GM12878 (cell line): ENCODE data around the gene TTC39C. TPM values are rescaled to one million over a fixed set of nuclear protein-coding genes. Genes with fewer than 3 reads are reported as not detected.

Experiments
- ATAC-seq: fragments of 200-7000 bp; cut with Tn5 transposase; 3 replicates; pipeline ENCODE4 v1.9.1; 2020; ENCODE audit warnings: mild to moderate bottlenecking, moderate library complexity
- BruUV-seq: library from RNA; stranded (reverse); fragments of 400-500 nt; replicated peaks from 2 replicates; lab custom pipeline; 2021; lab: Mats Ljungman, UMichigan
- CTCF ChIA-PET: fragments of 300-600 bp; sonication (Branson Sonifier 250); formaldehyde crosslinking; extraction: SDS; loops from one replicate; lab custom pipeline; 2021; ENCODE audit warnings: inconsistent platforms; lab: Yijun Ruan, JAX
- POLR2A ChIA-PET: fragments of 350-600 bp; formaldehyde crosslinking; extraction: SDS; loops from one replicate; lab custom pipeline; 2021; ENCODE audit warnings: inconsistent platforms; lab: Charles Lee
- RAD21 ChIA-PET: fragments of 300-600 bp; sonication (Branson Sonifier 250); formaldehyde crosslinking; loops from one replicate; lab custom pipeline; 2023; ENCODE audit warnings: antibody characterized with exemption; ENCODE audit not compliant: unreplicated experiment; lab: Charles Lee
- SMC1A ChIA-PET: fragments of 300-600 bp; sonication (Branson Sonifier 250); formaldehyde crosslinking; loops from one replicate; lab custom pipeline; 2023; ENCODE audit not compliant: unreplicated experiment, uncharacterized antibody; lab: Charles Lee
- DNase-seq: peaks from one replicate; pipeline ENCODE4 v3.0.0-alpha.2; 2011; ENCODE audit warnings: low read depth, low spot score
- FAIRE-seq: peaks from 3 replicates; lab custom pipeline; 2011; peaks lifted over from hg19 to GRCh38; lab: Jason Lieb, UNC
- H2AFZ ChIP-seq: 2 replicates; pipeline ENCODE4 v1.6.0; 2011; ENCODE audit warnings: low read depth, low read length, control low read depth; ENCODE audit not compliant: control insufficient read depth
- H3K27ac ChIP-seq: 2 replicates; pipeline ENCODE4 v1.5.1; 2011; ENCODE audit warnings: control low read depth; ENCODE audit not compliant: control insufficient read depth, insufficient read depth
- H3K27me3 ChIP-seq, 2 experiments: replicated peaks in 1 of 2; 2 replicates each; pipeline versions ENCODE4 v1.6.0 to v1.6.1; 2011; ENCODE audit warnings: low read length in 1 of 2; ENCODE audit not compliant: control insufficient read depth in 2 of 2, insufficient read depth in 2 of 2
- H3K36me3 ChIP-seq, 2 experiments: 2 replicates each; pipeline ENCODE4 v1.5.1; 2011; ENCODE audit warnings: low read length in 1 of 2; ENCODE audit not compliant: control insufficient read depth in 2 of 2, insufficient read depth in 2 of 2
- H3K4me1 ChIP-seq: 2 replicates; pipeline ENCODE4 v1.6.1; 2011; ENCODE audit warnings: mild to moderate bottlenecking, low read length, moderate library complexity, mixed read lengths; ENCODE audit not compliant: control insufficient read depth, insufficient read depth
- H3K4me2 ChIP-seq: 2 replicates; pipeline ENCODE4 v1.6.0; 2011; ENCODE audit warnings: control low read depth; ENCODE audit not compliant: control insufficient read depth, insufficient read depth
- H3K4me3 ChIP-seq: fragments of 200-600 bp; sonication (generic); 2 replicates; pipeline ENCODE4 v1.5.1; 2016
- H3K79me2 ChIP-seq: 2 replicates; pipeline ENCODE4 v1.6.0; 2011; ENCODE audit warnings: low read length; ENCODE audit not compliant: control insufficient read depth, insufficient read depth
- H3K9ac ChIP-seq: 2 replicates; pipeline ENCODE4 v1.8.0; 2011; ENCODE audit warnings: low read length, control low read depth, mixed read lengths; ENCODE audit not compliant: control insufficient read depth, insufficient read depth
- H3K9me3 ChIP-seq: replicated peaks from 3 replicates; pipeline ENCODE4 v1.5.1; 2011; ENCODE audit warnings: mild to moderate bottlenecking, low read length; ENCODE audit not compliant: control insufficient read depth, insufficient read depth
- H4K20me1 ChIP-seq: 2 replicates; pipeline ENCODE4 v1.6.0; 2011; ENCODE audit not compliant: control insufficient read depth, insufficient read depth
- CREM ChIP-seq: IDR thresholded peaks from 2 replicates; pipeline ENCODE4 v1.6.1; 2014; ENCODE audit warnings: antibody characterized with exemption, low read depth
- IKZF2 ChIP-seq, 2 experiments: fragments of 450-650 bp; IDR thresholded peaks; 2 replicates each; pipeline ENCODE4 v1.6.1; 2017; ENCODE audit warnings: mild to moderate bottlenecking in 2 of 2, moderate library complexity in 2 of 2
- JUNB ChIP-seq: IDR thresholded peaks from 2 replicates; pipeline ENCODE4 v1.6.1; 2016; ENCODE audit warnings: antibody characterized with exemption, mild to moderate bottlenecking
- SMAD5 ChIP-seq: IDR thresholded peaks from 2 replicates; pipeline ENCODE4 v1.6.1; 2016; ENCODE audit warnings: antibody characterized with exemption, low read depth
- SREBF2 ChIP-seq: IDR thresholded peaks from 2 replicates; pipeline ENCODE4 v1.6.1; 2012; ENCODE audit warnings: mild to moderate bottlenecking, low read length
- TCF7 ChIP-seq: IDR thresholded peaks from 2 replicates; pipeline ENCODE4 v1.6.1; 2014; ENCODE audit warnings: antibody characterized with exemption, borderline replicate concordance
- ZBED1 ChIP-seq: IDR thresholded peaks from 2 replicates; pipeline ENCODE4 v1.6.1; 2016; ENCODE audit warnings: borderline replicate concordance
- WGBS: methylation state at CpG from one replicate; pipeline ENCODE4 v1.1.6; 2016; ENCODE audit warnings: low lambda C conversion rate; ENCODE audit not compliant: insufficient replicate concordance, insufficient coverage; ENCODE audit errors: missing lambda C conversion rate; 5-methylcytosine and 5-hydroxymethylcytosine counted together
- in situ Hi-C: fragments of 300-500 bp; cut with MboI; formaldehyde crosslinking; loops from 9 replicates; pipeline ENCODE4 v1.14.3; 2018; ENCODE audit warnings: mixed read lengths
- intact Hi-C: fragments of 100-400 bp; cut with micrococcal nuclease; formaldehyde crosslinking; loops from one replicate; pipeline ENCODE4 v1.14.2; 2022; ENCODE audit not compliant: unreplicated experiment
- polyA plus RNA-seq, 11 experiments: library from polyadenylated mRNA; depleted of rRNA in 4 of 11; unstranded in 6 of 11; stranded (reverse) in 5 of 11; fragments of >200 nt; fragmentation: Nextera tagmentation in 4 of 11; fragmentation: Illumina TruSeq in 1 of 11; extraction: Ambion mirVana in 4 of 11; extraction: Trizol in 1 of 11; gene quantifications; 1 replicate in 1 of 11; 2 replicates in 10 of 11; pipeline versions ENCODE4 v1.2.1 to v1.2.3, GENCODE V29; 2011 to 2016; ENCODE audit warnings: inconsistent platforms in 2 of 11, missing spikeins in 2 of 11, low read depth in 1 of 11
- total RNA-seq, 4 experiments: library from RNA; depleted of rRNA in 3 of 4; stranded (reverse); fragments of >200 nt in 3 of 4; fragmentation: Illumina TruSeq in 1 of 4; extraction: Trizol in 1 of 4; gene quantifications; 2 replicates each; pipeline versions ENCODE4 v1.2.1 to v1.2.3, GENCODE V29; 2013 to 2021

Gene TTC39C
- total and polyA plus RNA-seq, 10 of the 15 experiments (the other 5 are each of a cell fraction or from before 2014, with no cell fraction given): 21.1 to 91.0 (median 64.8) TPM

DNA sequence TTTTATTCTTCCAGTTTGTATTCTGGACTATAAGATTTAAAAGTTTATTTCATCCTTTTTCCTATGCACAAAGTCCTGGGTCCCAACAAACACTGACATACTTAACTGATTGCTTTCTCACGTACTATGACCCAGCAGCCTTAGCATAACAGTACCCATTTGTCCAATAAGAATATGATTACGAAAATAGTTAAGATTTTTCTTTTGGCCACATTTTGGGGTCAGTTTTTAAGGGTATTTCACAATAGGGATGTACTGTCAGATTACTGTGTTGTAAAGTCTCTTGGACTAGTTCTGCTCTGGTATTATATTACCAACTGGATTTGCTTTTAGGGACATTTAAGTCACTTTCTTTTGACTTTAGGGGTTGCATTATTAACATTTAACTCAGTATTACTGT, 46.1 kb downstream of the TTC39C start:
- Histone ChIP-seq H3K36me3 (no peaks in the 10 kb centered on the region), H3K79me2 (peaks cover 34% of the 10 kb centered on the region), H3K4me2 (no peak overlapping the region), H3K4me1 (peaks cover 6% of the 10 kb centered on the region), H3K4me3 (no peak overlapping the region), H3K27me3 (no peaks in the 10 kb centered on the region), H4K20me1 (no peaks in the 10 kb centered on the region), H3K9me3 (0 out of 3 replicates have a peak, but pooled peaks cover 5% of the 10 kb centered on the region), H3K27ac (no peak overlapping the region), H2AFZ (no peak overlapping the region), H3K9ac (no peak overlapping the region)
- intact Hi-C loops (no loop called here), in situ Hi-C loops (no loop called here)
- ChIA-PET POLR2A (no interaction called here), RAD21 (no interaction called here), CTCF (no interaction called here), SMC1A (no interaction called here)
- FAIRE-seq (no peak), DNase-seq (no peak), ATAC-seq (no peak)
- TF ChIP-seq ZBED1: no peak
- no peak for TF ChIP-seq IKZF2 (IDR thresholded peaks at IDR 0.05)
- TF ChIP-seq SMAD5: no peak
- no peak for TF ChIP-seq CREM
- 92% methylated on average over 2 of the region's 2 CpGs for WGBS
- BruUV-seq: no TSS peak

GRCh38 chr18:24063121-24063731, 48.7 kb downstream of the TTC39C start:
- ChIA-PET RAD21 (no interaction called here), CTCF (no interaction called here), POLR2A (no interaction called here), SMC1A (no interaction called here)
- 63% methylated on average over 4 of the region's 4 CpGs for WGBS
- in situ Hi-C loops (no loop called here), intact Hi-C loops (no loop called here)
- Histone ChIP-seq H3K4me2 (no peak overlapping the region), H3K9ac (no peak overlapping the region), H3K36me3 (peaks cover 6 to 7% of the 10 kb centered on the region in 2 experiments; a peak in 3 of 4 replicates), H3K27me3 (no peaks in the 10 kb centered on the region), H3K27ac (no peak overlapping the region), H3K9me3 (0 out of 3 replicates have a peak, but pooled peaks cover 3% of the 10 kb centered on the region), H3K4me1 (no peaks in the 10 kb centered on the region), H3K4me3 (no peak overlapping the region), H3K79me2 (peaks cover 15% of the 10 kb centered on the region), H4K20me1 (no peaks in the 10 kb centered on the region), H2AFZ (no peak overlapping the region)
- no peak for ATAC-seq
- TF ChIP-seq ZBED1: no peak
- TF ChIP-seq TCF7: peak; percentile 30; the same call in 1 of the 2 replicates
- no peak for TF ChIP-seq SMAD5
- TF ChIP-seq JUNB: peak; percentile 36; the same call in 1 of the 2 replicates
- no peak for TF ChIP-seq SREBF2
- DNase-seq: no peak
- FAIRE-seq: no peak
- BruUV-seq: no TSS peak
